CD4-positive, alpha-beta T cell (primary cell): Measurements from ENCODE around the gene LGR4. TPM values are rescaled to one million over a fixed set of nuclear protein-coding genes. Genes with fewer than 3 reads are reported as not detected.

Experiments
- ATAC-seq: fragments of 200-7000 bp; cut with Tn5 transposase; one replicate; pipeline ENCODE4 v1.10.0; 2022; ENCODE audit warnings: mild to moderate bottlenecking; ENCODE audit not compliant: poor library complexity
- CTCF ChIA-PET: fragments of 350-600 bp; sonication (Branson Sonifier 250); formaldehyde crosslinking; loops from one replicate; lab custom pipeline; 2021; ENCODE audit warnings: antibody characterized with exemption, inconsistent platforms; lab: Charles Lee
- POLR2A ChIA-PET: fragments of 350-600 bp; sonication (Branson Sonifier 250); formaldehyde crosslinking; loops from one replicate; lab custom pipeline; 2021; ENCODE audit warnings: antibody characterized with exemption, inconsistent platforms; lab: Charles Lee
- DNase-seq, 14 experiments: peaks; one replicate each; pipeline ENCODE4 v3.0.0-alpha.2; 2013 to 2020; ENCODE audit warnings: mixed read lengths in 2 of 14
- H3K27ac ChIP-seq, 2 donors: one replicate each; pipeline versions ENCODE4 v1.5.1 to v1.7.0; 2013; ENCODE audit warnings: low read length in 2 of 2, low read depth in 1 of 2, mild to moderate bottlenecking in 1 of 2
- H3K27me3 ChIP-seq, 2 experiments: 1 replicate in 1 of 2; 2 replicates in 1 of 2; pipeline versions ENCODE4 v1.6.1 to v1.7.0; 2013; ENCODE audit warnings: low read length in 2 of 2, control low read depth in 1 of 2, mild to moderate bottlenecking in 1 of 2, moderate library complexity in 1 of 2; ENCODE audit not compliant: insufficient read depth in 2 of 2, control insufficient read depth in 1 of 2
- H3K36me3 ChIP-seq: one replicate; pipeline ENCODE4 v1.6.1; 2013; ENCODE audit warnings: low read length, control low read depth; ENCODE audit not compliant: insufficient read depth
- H3K4me1 ChIP-seq: one replicate; pipeline ENCODE4 v1.6.1; 2013; ENCODE audit warnings: low read length, control low read depth; ENCODE audit not compliant: insufficient read depth
- H3K4me3 ChIP-seq: one replicate; pipeline ENCODE4 v1.5.1; 2013; ENCODE audit warnings: mild to moderate bottlenecking, low read length, moderate library complexity
- H3K9me3 ChIP-seq, 2 experiments: 1 replicate in 1 of 2; 2 replicates in 1 of 2; pipeline versions ENCODE4 v1.6.1 to v1.7.0; 2013; ENCODE audit warnings: low read length in 2 of 2, mild to moderate bottlenecking in 2 of 2, control low read depth in 1 of 2, moderate library complexity in 1 of 2; ENCODE audit not compliant: control insufficient read depth in 1 of 2, insufficient read depth in 1 of 2
- H3K27ac Mint-ChIP-seq: one replicate; pipeline ENCODE4 v1.8.0; 2020; ENCODE audit warnings: mixed read lengths
- H3K27me3 Mint-ChIP-seq: one replicate; pipeline ENCODE4 v1.8.0; 2021; ENCODE audit warnings: mixed read lengths
- H3K36me3 Mint-ChIP-seq: one replicate; pipeline ENCODE4 v1.8.0; 2021; ENCODE audit warnings: low read depth, mixed read lengths
- H3K4me1 Mint-ChIP-seq: one replicate; pipeline ENCODE4 v1.8.0; 2021; ENCODE audit warnings: low read depth, mixed read lengths
- H3K4me3 Mint-ChIP-seq: one replicate; pipeline ENCODE4 v1.8.0; 2020; ENCODE audit warnings: mild to moderate bottlenecking, mixed read lengths
- H3K9me3 Mint-ChIP-seq: one replicate; pipeline ENCODE4 v1.8.0; 2020; ENCODE audit warnings: mixed read lengths
- intact Hi-C, 2 experiments: fragments of 100-400 bp; cut with DNase I in 1 of 2; cut with micrococcal nuclease in 1 of 2; formaldehyde crosslinking; loops; one replicate each; pipeline versions ENCODE4 v1.15.1 to v1.9.0; 2023 to 2025; cut with DNase I, micrococcal nuclease
- total RNA-seq, 174 experiments: library from RNA in 2 of 174; stranded (reverse) in 2 of 174; gene quantifications; one replicate each; pipeline ENCODE4 v1.2.3 and lab custom pipeline; 2021 to 2026
- TF ChIP-seq, protein P1 (sequence below): fragments of 200-600 bp; IDR thresholded peaks from one replicate; pipeline ENCODE4 v1.8.0; 2022; ENCODE audit warnings: antibody characterized with exemption, mild to moderate bottlenecking

LGR4 gene
- total RNA-seq, 2 experiments from 2014 or later, result 0.69 to 0.87 TPM

GRCh38 chr11:27512238-27512637 is 39.6 kb upstream of the LGR4 start:
- peaks cover 3% of the 10 kb centered on the region for H3K4me1 ChIP-seq
- ATAC-seq (no peak), DNase-seq (no peak)
- Mint-ChIP-seq H3K27me3 (peaks cover 3% of the 10 kb centered on the region), H3K9me3 (no peaks in the 10 kb centered on the region), H3K4me3 (no peak overlapping the region), H3K36me3 (peaks cover 3% of the 10 kb centered on the region), H3K4me1 (peaks cover 13% of the 10 kb centered on the region), H3K27ac (no peak overlapping the region)
- TF ChIP-seq, protein P1, sequence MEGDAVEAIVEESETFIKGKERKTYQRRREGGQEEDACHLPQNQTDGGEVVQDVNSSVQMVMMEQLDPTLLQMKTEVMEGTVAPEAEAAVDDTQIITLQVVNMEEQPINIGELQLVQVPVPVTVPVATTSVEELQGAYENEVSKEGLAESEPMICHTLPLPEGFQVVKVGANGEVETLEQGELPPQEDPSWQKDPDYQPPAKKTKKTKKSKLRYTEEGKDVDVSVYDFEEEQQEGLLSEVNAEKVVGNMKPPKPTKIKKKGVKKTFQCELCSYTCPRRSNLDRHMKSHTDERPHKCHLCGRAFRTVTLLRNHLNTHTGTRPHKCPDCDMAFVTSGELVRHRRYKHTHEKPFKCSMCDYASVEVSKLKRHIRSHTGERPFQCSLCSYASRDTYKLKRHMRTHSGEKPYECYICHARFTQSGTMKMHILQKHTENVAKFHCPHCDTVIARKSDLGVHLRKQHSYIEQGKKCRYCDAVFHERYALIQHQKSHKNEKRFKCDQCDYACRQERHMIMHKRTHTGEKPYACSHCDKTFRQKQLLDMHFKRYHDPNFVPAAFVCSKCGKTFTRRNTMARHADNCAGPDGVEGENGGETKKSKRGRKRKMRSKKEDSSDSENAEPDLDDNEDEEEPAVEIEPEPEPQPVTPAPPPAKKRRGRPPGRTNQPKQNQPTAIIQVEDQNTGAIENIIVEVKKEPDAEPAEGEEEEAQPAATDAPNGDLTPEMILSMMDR, result no peak
- no peak overlapping the region for H3K27ac ChIP-seq
- no peak overlapping the region for H3K4me3 ChIP-seq
- intact Hi-C loops, result no loop called here
- no peaks in the 10 kb centered on the region for H3K36me3 ChIP-seq
- no peaks in the 10 kb centered on the region for H3K27me3 ChIP-seq
- POLR2A ChIA-PET, result interaction anchor here (1.0 kb wide), 1 partner anchor 13 kb away, joined by 3 read pairs; no protein-coding TSS in a partner anchor
- no peaks in the 10 kb centered on the region for H3K9me3 ChIP-seq
- CTCF ChIA-PET, result no interaction called here

DNA sequence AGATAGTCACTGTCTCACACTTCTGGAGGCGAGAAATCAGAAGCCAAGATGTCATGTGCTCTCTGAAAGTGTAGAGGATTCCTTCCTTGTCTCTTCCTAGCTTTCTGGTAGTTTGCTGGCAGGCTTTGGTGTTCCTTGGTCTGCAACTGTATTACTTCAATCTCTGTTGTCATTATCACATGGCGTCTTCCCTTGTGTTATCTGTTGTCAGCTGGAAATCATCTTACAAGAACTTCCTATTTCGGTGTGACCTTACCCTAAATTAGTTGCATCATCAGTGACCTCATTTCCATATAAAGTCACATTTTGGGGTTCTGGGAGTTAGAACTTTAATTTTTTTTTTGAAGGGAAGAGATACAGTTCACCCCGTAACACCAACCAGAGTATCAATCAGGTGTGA is 37.3 kb upstream of the LGR4 start:
- no peak overlapping the region for H3K4me3 ChIP-seq
- no peak overlapping the region for H3K27ac Mint-ChIP-seq
- H3K27ac ChIP-seq, result no peak overlapping the region
- peaks cover 20% of the 10 kb centered on the region for H3K36me3 Mint-ChIP-seq
- ChIA-PET POLR2A (no interaction called here), CTCF (interaction anchor here (1.5 kb wide), 1 partner anchor 24 kb away, joined by 3 read pairs; no protein-coding TSS in a partner anchor)
- no peaks in the 10 kb centered on the region for H3K36me3 ChIP-seq
- no peak for ATAC-seq
- TF ChIP-seq, protein P1, result no peak
- intact Hi-C loops, result loop anchor here in 1 of 2 experiments (5.0 to 10.0 kb wide), 2 partner anchors 38 to 145 kb away; partner anchors contain the start of genes CCDC34 and LGR4
- no peaks in the 10 kb centered on the region for H3K27me3 Mint-ChIP-seq
- H3K9me3 ChIP-seq, result no peaks in the 10 kb centered on the region
- peaks cover 35% of the 10 kb centered on the region for H3K4me1 Mint-ChIP-seq
- DNase-seq, result no peak
- no peaks in the 10 kb centered on the region for H3K27me3 ChIP-seq
- H3K4me3 Mint-ChIP-seq, result no peak overlapping the region
- H3K4me1 ChIP-seq, result peaks cover 12% of the 10 kb centered on the region
- no peaks in the 10 kb centered on the region for H3K9me3 Mint-ChIP-seq

DNA sequence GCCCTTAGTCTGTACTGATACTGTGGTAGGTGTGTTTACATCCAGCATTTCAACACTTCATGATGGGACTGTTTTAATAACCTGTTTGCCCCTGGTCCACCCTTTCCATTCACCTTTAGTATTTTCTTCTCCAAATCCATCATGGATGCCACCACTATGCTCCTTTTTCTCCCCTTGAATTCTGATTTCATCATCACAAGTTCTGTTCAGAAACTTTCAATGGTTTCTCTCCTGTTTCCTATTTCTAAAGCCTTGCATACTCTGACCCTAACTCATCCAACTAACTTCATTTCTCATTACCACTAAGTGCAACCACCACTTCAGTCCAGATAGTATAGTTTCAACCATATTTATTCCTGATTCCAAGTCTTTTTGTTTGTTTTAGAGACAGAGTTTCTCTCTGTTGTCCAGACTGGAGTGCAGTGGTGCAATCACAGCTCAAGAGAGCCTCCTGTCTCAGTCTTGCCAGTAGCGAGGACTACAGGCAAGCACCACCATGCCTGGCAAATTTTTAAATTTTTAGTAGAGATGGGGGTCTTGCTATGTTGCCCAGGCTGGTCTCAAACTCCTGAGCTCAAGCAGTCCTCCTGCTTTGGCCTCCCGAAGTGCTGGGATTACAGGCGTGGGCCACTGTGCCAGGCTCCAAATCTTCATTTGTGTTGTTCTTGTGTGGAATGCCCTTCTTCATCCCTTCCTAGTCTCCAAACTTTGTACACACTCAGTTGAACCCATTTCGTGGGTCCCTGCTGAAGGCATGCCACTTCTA is 35.1 kb upstream of the LGR4 start:
- Mint-ChIP-seq H3K4me3 (peak overlapping the region; percentile 99), H3K27ac (peak overlapping the region; percentile 99), H3K36me3 (peaks cover 34% of the 10 kb centered on the region), H3K4me1 (peaks cover 50% of the 10 kb centered on the region), H3K27me3 (no peaks in the 10 kb centered on the region), H3K9me3 (no peaks in the 10 kb centered on the region)
- DNase-seq (no peak), ATAC-seq (no peak)
- TF ChIP-seq, protein P1, result no peak
- ChIA-PET CTCF (no interaction called here), POLR2A (interaction anchor here (1.1 kb wide), 1 partner anchor 600 kb away, joined by 4 read pairs; the partner anchor contains the start of genes KIF18A and METTL15)
- Histone ChIP-seq H3K36me3 (no peaks in the 10 kb centered on the region), H3K4me1 (peaks cover 20% of the 10 kb centered on the region), H3K27me3 (no peaks in the 10 kb centered on the region), H3K9me3 (no peaks in the 10 kb centered on the region), H3K27ac (peak overlapping the region in 1 of 2 donors; percentile 80), H3K4me3 (peak overlapping the region; percentile 90)
- intact Hi-C loops, result loop anchor here (2.0 to 10.0 kb wide), 4 partner anchors 35 to 601 kb away; partner anchors contain the start of genes CCDC34 (in 2 of the 2), KIF18A (in 1 of the 2), LGR4 (in 1 of the 2) and METTL15 (in 1 of the 2)
